Measurements from ENCODE around the gene CLCN7. TPM values are rescaled to one million over a fixed set of nuclear protein-coding genes. Genes with fewer than 3 reads are reported as not detected.
A peak's percentile ranks its signal among the peaks of the same experiment; 100 is the strongest.

Gene CLCN7
- total and polyA plus RNA-seq, 9 of the 15 experiments (the other 6 are each of a cell fraction or from before 2014, with no cell fraction given) = 0.06 to 126 (median 18.7) TPM

DNA sequence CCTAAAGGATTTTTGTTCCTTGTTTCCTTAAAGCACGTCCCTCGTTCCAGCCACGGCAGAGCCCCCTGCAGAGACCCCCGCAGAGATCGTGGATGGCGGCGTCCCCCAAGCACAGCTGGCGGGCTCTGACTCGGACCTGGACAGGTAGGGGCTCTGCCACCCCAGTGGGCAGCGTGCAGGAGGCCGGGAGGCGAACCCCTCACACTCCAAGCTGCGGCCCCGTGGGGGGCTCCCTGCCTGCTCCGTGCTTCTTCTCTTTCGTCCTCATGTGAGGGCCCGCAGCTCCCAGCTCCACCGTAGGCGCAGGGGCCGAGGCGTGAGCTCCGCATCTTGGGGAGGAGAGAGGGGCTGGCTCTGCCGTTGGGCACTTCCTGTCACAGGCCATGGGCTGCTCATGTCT, 26.8 kb upstream of the CLCN7 start:
- TF ChIP-seq POLR2G (IDR thresholded peaks at IDR 0.05; ENCODE audit: low read depth, low read length) (peak; percentile 49; the same call in 1 of the 2 replicates), CREM (IDR thresholded peaks at IDR 0.05; ENCODE audit: low read depth) (no peak), NR2C1 (IDR thresholded peaks at IDR 0.05) (no peak), NR2C1 (tag; IDR thresholded peaks at IDR 0.05) (no peak)
- H3K9me3 ChIP-seq (replicated peaks; ENCODE audit: control insufficient read depth, insufficient read depth, low read depth, low read length) = no peaks in the 10 kb centered on the region
- ChIA-PET CTCF (ENCODE audit: low intra/inter-chr PET ratio) (no interaction called here), POLR2A (no interaction called here)
- H3K4me2 ChIP-seq (ENCODE audit: insufficient read depth, low read length) = no peak overlapping the region
- no peaks in the 10 kb centered on the region; the same call in 1 of the 2 replicates for H4K20me1 ChIP-seq (replicated peaks; ENCODE audit: control insufficient read depth, insufficient read depth, low read length)
- peaks cover 86% of the 10 kb centered on the region; the same call in 2 of the 3 replicates for H3K36me3 ChIP-seq (ENCODE audit: control insufficient read depth, insufficient read depth, low read length)
- no peaks in the 10 kb centered on the region for H3K27me3 ChIP-seq (ENCODE audit: control insufficient read depth in 2 of 2, insufficient read depth in 2 of 2, low read length in 2 of 2)
- no peaks in the 10 kb centered on the region for H3K9me1 ChIP-seq (ENCODE audit: control insufficient read depth, insufficient read depth, low read length)
- no peak overlapping the region for H2AFZ ChIP-seq (ENCODE audit: low read depth, low read length)
- no peak overlapping the region for H3K27ac ChIP-seq (ENCODE audit: extremely low read depth, low read depth, low read length)
- no peak overlapping the region for H3K9ac ChIP-seq (ENCODE audit: insufficient read depth in 1 of 2, low read depth in 2 of 2, low read length in 2 of 2)
- WGBS (ENCODE audit: insufficient coverage, low coverage, missing lambda C conversion rate) = 96% methylated on average over 9 of the region's 23 CpGs
- no peak overlapping the region for H3K4me3 ChIP-seq
- no peak for FAIRE-seq
- DNase-seq (ENCODE audit: extremely low read depth in 1 of 4, low spot score in 3 of 4) = no peak
- in situ Hi-C loops (cut with MboI) (no loop called here), intact Hi-C loops (cut with micrococcal nuclease) (no loop called here)
- BruUV-seq (replicated peaks) = no TSS peak
- H3K79me2 ChIP-seq (ENCODE audit: control insufficient read depth, insufficient read depth, low read length) = no peaks in the 10 kb centered on the region
- ATAC-seq = no peak
- H3K4me1 ChIP-seq (replicated peaks in 1 of 2; ENCODE audit: control insufficient read depth in 2 of 2, insufficient read depth in 2 of 2, low read length in 2 of 2) = peaks cover 0 to 29% of the 10 kb centered on the region in 2 experiments; a peak in 2 of 5 replicates

- H3K9me3 ChIP-seq (replicated peaks; ENCODE audit: control insufficient read depth, insufficient read depth, low read depth, low read length) = no peaks in the 10 kb centered on the region
- intact Hi-C loops (cut with micrococcal nuclease) = no loop called here
- no peaks in the 10 kb centered on the region; the same call in 1 of the 2 replicates for H4K20me1 ChIP-seq (replicated peaks; ENCODE audit: control insufficient read depth, insufficient read depth, low read length)
- ATAC-seq (no peak), FAIRE-seq (no peak), DNase-seq (ENCODE audit: extremely low read depth in 1 of 4, low spot score in 3 of 4) (no peak)
- WGBS (ENCODE audit: insufficient coverage, low coverage, missing lambda C conversion rate) = 99% methylated on average over 29 of the region's 44 CpGs
- in situ Hi-C loops (cut with MboI) = no loop called here
- TF ChIP-seq RBFOX2 (IDR thresholded peaks at IDR 0.05; ENCODE audit: low read depth, low read length) (peak; percentile 31), AFF4 (CRISPR knock-in tag; IDR thresholded peaks at IDR 0.05) (no peak)
- ChIA-PET CTCF (ENCODE audit: low intra/inter-chr PET ratio) (no interaction called here), POLR2A (interaction anchor here (1.1 kb wide), 1 partner anchor 10 kb away, joined by 4 read pairs; no protein-coding TSS in a partner anchor)
- no peak overlapping the region for H3K27ac ChIP-seq (ENCODE audit: extremely low read depth, low read depth, low read length)
- H3K36me3 ChIP-seq (ENCODE audit: control insufficient read depth, insufficient read depth, low read length) = peaks cover 86% of the 10 kb centered on the region; the same call in 2 of the 3 replicates
- H2AFZ ChIP-seq (ENCODE audit: low read depth, low read length) = no peak overlapping the region
- H3K4me1 ChIP-seq (replicated peaks in 1 of 2; ENCODE audit: control insufficient read depth in 2 of 2, insufficient read depth in 2 of 2, low read length in 2 of 2) = peaks cover 0 to 38% of the 10 kb centered on the region in 2 experiments; a peak in 2 of 5 replicates
- no peak overlapping the region for H3K4me3 ChIP-seq
- no TSS peak for BruUV-seq (replicated peaks)
- H3K4me2 ChIP-seq (ENCODE audit: insufficient read depth, low read length) = no peak overlapping the region
- H3K79me2 ChIP-seq (ENCODE audit: control insufficient read depth, insufficient read depth, low read length) = 0 out of 3 replicates have a peak, but pooled peaks cover 3% of the 10 kb centered on the region
- no peak overlapping the region for H3K9ac ChIP-seq (ENCODE audit: insufficient read depth in 1 of 2, low read depth in 2 of 2, low read length in 2 of 2)
- H3K9me1 ChIP-seq (ENCODE audit: control insufficient read depth, insufficient read depth, low read length) = no peaks in the 10 kb centered on the region
- H3K27me3 ChIP-seq (ENCODE audit: control insufficient read depth in 2 of 2, insufficient read depth in 2 of 2, low read length in 2 of 2) = no peaks in the 10 kb centered on the region
Measured at GRCh38 chr16:1500465-1501150, 25.8 kb upstream of the CLCN7 start.

Data from K562 (cell line).